Stimulated activated CD4-positive, alpha-beta T cell treated with anti-CD3 and anti-CD28 coated beads, TNF-alpha, amount 100 ng/mL, for 24 hours (primary cell): Measurements from ENCODE around the gene GPD1.

Source experiments
- DNase-seq, 3 experiments: peaks; one replicate each; pipeline ENCODE4 v3.0.0-alpha.2; 2020; ENCODE audit warnings: low read depth in 3 of 3

GPD1 gene

DNA sequence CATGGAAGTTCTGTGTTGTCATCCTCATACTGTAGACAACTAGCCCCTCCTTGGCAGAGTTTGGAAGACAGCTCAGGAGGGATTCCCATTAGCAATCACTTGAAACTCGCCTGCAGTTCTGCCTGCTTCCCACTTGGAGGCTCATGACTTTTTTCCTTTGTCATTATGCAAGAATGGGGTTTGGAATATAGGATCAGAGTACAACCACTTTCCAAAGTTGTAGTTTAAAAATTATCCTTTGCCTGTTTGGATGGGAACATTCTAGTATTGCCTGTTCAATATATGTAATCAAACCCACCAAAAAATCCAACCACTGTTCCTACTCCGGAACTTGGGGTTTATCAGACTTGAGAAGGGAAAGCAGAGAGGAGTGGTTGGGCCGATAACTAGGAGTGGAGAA is 2.1 kb upstream of the GPD1 start:
- no peak for DNase-seq

DNA sequence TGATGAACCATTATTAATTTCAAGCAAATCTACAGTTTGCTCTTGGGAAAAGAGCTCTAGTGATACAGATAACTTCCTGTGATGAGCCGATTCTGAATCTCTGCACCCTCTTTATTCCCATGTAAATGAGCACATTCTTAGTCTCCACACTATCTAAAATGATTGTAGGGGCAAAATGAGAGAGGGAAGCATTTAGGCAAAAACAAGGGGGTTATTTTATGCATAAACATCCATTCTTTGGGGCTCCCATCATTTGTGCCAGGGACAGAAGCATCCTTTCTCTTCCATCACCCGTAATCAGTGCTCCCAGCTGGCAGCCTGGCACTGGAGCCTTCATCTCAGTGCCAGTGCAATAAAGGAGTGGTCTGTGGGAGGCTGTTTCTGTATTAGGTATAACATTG is 1.7 kb upstream of the GPD1 start:
- DNase-seq = no peak

DNA sequence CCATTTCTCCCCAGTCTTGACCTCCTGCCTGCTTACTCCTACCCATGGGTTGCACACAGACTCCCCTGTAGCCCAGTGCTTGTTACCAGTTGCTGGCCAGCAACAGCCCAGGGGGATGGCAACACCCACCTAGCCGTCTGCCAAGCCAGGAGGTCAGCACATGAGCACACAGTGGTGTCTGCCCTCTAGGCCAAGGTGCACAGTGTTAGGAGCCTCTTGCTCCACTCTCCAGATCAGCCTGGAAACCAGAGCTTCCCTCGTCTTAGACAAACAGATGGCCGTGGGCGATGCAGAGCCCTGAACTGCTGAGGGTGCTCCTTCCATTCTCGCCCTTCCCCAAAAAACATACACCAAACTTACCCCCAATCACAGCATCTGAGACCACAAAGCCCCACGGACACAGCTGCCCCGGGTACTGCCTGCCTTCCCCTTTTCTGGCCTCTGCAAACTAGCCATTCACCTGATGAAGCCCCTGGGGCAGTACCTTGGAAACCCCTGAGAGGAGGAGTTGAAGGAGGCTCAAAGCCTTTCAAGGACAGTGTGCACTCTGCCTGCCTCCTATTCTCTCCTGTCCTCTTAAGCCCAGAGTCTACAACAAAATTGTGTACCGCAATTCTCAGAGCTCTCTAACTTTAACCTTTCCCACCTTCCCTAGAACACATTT is 1.0 kb upstream of the GPD1 start:
- DNase-seq = no peak

DNA sequence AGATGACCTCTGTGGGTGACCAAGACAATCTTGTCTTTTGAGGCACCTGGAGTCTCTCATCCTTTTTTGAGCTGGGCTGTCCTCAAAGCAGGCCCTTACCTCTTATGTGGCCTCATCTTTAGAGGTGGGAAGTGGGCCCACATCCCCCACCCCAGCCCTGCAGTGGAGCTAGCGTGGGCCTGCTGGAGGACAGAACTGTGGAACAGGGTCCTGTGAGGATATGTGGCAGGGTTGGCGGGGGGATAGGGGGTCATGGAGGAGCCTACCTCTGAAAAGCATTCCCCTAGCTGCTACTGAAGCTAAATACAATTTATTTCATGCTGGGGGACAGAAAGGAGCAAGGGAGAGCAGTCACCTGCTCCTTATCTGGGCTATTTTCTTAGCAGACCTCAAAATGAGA is 457 bp upstream of the GPD1 start:
- no peak for DNase-seq

DNA sequence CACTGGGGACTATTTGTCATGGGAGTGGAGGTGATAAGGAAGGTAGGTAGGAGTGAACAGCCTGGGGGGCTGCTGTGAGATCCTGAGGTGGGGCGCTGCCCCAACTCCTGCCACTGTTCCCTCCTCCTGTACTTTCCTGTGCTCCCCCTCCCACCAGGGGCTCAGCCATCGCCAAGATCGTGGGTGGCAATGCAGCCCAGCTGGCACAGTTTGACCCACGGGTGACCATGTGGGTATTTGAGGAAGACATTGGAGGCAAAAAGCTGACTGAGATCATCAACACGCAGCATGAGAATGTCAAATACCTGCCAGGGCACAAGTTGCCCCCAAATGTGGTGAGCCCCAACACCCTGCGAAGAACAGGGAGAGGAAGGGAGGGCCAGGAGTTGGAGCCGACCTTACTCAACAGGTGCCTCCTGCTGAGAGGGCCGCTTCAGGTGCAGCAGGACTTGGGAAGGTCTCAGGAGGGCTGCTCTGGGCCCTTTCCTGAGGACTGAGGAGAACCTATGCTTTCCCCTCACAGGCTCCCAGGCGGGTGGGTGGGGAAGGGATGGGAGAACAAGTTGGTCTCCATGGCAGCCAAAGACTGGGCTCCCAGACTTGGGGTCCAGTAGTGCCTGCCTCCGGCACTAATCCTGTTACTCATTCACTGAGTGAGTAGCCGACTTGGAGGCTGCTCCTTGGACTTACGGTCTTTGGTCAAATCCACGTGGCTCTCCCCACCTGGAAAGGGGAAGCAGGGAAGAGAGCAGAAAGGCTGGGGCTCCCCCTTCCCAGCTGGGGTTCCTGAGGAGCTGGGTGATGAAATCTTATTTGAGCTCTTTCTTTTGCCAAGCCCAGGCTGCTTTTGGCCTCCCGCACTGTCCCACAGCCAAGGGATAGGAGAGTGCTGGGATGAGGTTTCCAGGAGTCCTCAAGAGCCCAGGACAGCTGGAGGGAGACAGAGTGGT is 884 bp downstream of the GPD1 start:
- DNase-seq = no peak

DNA sequence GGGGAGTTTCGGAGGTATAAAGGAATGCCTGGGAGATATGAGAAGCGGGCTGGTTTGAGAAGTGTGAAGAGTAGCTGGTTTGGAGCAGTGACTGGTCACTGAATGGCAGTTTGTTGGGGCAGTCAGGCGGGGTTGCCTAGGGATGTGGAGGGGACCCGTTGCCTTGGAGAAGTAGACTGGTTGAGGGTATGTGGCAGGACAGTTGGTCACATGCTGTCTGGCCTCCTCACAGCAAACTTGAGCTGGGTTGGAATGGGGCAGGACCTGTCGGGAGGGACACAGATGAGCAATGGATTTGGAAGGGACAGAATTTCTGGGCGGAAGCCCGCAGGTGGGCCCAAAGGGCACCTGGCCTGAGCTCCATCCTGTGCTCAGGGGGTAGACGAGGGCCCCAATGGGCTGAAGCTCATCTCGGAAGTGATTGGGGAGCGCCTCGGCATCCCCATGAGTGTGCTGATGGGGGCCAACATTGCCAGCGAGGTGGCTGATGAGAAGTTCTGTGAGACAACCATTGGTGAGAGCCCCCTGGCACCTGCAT is 2.2 kb downstream of the GPD1 start:
- no peak for DNase-seq

DNA sequence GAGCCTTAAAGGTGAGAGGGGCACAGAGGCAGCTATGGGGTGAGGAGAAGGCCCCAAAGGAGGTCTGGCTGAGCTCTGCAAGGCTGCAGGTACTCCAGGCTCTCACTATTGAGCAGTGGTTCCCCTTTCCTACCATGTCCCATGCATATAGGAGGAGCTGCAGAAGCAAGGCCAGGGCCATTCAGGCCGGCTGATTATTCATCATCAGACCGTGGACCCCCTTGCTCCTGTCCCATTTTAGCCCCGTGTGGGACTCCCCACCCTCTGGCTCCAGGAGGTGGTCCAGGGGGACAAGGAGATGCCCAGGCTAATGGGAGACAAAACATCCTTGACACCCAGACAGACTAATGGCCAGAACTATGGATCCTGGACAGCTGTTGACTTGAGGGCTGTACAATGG is 3.1 kb downstream of the GPD1 start:
- no peak for DNase-seq

DNA sequence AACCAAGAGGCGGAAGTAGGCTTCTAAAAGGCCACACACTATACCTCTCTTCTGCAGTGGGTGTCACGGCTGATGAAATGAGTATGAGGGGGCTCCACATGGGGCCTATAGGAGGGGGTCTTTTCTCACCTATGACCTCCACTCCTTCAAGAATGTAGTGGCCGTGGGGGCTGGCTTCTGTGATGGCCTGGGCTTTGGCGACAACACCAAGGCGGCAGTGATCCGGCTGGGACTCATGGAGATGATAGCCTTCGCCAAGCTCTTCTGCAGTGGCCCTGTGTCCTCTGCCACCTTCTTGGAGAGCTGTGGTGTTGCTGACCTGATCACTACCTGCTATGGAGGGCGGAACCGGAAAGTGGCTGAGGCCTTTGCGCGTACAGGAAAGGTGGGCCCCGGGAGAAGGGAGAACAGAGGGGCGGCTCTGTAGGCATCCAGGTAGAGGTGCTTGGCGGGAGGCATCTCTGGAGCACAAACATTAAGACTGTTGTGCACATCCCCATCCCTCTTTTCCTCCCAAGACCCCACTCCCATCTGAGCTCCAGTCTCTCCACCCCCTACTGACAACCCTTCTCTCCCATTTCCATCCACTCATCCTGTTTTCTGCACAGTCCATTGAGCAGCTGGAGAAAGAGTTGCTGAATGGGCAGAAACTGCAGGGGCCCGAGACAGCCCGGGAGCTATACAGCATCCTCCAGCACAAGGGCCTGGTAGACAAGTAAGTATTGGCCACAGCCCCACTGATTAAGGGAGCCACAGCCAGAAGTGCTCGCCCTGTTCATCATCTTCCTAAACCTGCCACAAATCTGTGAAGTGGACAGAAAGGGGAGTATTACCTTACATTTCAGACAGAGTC is 3.8 kb downstream of the GPD1 start:
- no peak for DNase-seq

DNA sequence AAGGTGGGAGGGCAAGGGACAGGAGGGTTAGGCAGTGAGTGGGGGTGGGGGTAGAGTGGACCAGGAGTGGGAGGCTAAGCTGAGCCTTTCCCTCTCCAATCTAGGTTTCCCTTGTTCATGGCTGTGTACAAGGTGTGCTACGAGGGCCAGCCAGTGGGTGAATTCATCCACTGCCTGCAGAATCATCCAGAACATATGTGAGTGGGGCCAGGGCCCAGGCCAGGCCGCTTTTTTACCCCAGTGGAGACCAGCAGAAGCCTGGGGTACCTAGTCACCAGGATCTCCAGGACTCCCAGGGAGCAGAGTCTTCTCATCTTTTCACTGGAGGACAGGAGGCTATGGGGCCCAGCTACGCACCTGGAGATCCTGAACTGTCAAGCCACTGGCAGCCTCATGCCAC is 5.5 kb downstream of the GPD1 start:
- DNase-seq = no peak

DNA sequence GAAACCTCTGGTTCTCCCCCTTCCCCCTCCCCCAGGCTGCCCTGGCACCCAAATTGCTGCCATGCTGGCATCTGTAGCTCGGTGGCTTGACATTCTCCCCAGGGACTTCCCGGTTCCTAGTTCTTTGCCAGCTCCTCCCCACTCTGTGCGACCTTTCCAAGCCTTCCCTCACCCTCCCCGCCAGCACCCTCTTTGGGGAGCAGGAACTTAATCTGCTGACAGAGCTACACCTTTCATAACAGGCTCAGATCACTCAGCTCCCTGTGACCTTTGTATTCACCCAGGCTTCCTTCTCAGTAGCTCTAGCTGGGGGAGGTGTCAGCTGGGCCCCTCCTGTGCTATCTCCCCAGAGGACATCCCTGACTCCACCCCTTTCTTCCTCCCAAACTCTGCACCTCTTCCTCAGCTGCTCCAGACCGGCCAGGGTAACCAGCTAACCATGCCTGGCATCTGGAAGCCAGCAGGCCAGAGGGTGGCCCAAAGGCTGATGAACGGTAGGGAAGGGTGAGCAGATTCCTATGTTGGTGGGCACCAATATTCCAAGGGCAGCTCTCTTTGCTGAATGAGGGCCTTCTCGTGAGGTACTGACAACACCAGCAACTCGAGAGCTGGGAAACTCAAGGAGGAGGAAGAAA is 6.4 kb downstream of the GPD1 start:
- no peak for DNase-seq

DNA sequence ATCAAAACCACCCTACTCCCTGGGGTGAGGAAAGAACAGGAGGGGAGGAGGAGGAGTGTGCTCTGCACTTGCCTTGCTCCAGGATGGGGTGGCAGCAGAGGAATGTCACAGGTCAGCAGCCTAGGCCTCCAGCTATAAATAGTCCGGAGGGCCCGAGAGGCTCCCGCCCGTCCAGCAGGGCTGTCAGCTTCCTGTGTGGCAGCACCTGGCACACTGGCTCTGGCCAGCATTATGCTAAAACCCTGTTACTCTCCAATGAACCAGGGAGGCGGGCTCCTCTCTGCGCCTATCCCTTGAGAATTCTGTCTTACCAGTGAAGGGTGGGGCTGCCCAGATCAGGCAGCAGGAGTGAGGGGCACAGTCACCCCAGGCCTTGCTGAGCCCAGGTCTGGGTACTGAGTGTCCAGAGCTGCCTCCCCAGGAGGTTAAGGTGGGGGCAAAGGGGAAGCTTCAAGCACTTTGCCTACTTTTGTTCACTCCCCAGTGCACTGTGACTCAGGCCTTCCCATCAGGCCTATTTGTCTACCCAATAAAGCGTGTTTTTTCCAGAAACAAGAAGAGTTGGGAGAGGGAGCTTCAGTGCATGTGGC is 7.0 kb downstream of the GPD1 start:
- no peak for DNase-seq

DNA sequence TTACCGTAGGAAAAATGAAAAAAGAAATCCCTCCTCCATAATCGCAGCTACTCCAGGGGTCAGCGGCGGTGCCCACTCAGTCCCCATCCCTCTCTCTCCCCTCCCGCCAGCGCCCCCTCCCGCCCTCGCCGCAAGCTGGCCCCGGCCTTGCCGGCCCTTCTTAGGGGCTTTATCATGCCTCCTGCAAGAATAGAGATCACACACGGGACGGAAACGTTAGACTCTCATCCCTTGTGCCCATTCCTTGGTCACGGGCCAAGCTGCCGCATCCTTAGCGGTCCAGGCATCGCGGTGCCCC is 7.5 kb downstream of the GPD1 start:
- no peak for DNase-seq

DNA sequence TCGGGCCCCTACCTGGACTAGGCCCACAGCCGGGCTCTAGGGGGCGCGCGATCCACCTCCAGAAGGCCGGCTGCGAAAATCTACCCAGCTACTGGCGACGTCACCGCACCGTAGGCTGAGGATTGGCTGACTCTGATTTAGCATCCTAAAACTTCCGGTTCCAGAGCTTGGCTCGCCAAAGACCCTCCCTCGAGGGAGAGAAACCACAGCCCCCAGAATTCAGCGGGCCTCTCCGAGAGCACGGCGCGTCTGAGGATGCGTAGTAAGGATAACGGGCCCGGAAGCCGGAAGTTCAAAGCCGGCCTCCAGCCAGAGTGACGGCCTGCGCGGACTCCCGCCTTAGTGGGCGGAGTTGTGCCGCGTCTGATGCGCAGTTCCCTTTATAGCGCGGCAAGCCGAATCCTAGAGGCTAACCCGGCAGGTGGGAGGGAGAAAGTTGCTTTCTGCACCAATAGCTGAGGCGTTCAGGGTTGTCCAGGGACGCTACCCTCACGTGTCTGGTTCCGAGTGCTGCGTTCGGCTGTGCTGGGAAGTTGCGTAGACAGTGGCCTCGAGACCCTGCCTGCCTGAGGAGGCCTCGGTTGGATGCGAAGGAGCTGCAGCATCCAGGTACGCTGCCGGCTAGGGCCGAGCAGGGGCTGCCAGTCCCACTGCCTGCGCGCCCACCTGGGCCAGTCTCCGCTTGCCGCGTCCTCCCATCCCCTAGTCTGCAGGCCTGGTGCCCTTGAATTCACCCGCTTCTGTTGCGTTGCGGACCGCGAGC is 8.1 kb downstream of the GPD1 start, which contains the start of gene COX14:
COX14 (plus strand) TSS at position 544 of the 763 bp plus-strand sequence. CDS start 7,808 bp downstream, outside the sequence.
- peak; percentile 98 to 99 (median 99) for DNase-seq

DNA sequence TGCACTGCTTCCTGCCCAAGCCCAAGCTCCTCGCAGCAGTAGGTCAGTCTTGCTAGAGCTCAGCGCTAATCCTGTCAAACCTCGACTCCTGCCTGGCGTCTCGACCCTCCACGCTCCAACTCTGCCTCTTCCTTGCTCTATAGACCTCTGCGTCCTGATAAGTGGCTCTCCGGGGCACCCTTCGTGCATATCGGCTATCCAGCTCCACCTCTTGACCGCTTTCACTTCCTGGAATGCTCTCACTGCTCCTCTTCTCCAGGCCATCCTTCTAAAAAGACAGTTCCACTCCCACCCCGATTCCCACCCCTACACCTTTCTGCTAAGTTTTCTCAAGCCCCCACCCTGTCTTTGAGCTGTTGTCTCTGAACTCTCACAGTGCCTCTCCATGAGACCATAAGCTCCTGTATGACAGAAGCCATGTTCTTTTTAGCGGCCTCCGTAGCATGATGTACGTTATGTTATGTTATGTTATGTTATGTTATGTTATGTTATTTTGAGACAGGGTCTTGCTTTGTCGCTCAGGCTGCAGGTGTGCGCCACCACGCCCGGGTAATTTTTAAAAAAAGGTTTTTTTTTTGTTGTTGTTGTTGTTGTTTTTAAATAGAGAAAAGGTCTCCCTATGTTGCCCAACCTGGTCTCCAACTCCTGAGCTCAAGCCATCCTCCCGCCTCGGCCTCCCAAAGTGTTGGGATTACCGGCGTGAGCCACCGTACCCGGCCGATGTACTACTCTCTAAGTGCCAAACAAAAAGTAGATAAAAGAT is 8.8 kb downstream of the GPD1 start:
- no peak for DNase-seq

DNA sequence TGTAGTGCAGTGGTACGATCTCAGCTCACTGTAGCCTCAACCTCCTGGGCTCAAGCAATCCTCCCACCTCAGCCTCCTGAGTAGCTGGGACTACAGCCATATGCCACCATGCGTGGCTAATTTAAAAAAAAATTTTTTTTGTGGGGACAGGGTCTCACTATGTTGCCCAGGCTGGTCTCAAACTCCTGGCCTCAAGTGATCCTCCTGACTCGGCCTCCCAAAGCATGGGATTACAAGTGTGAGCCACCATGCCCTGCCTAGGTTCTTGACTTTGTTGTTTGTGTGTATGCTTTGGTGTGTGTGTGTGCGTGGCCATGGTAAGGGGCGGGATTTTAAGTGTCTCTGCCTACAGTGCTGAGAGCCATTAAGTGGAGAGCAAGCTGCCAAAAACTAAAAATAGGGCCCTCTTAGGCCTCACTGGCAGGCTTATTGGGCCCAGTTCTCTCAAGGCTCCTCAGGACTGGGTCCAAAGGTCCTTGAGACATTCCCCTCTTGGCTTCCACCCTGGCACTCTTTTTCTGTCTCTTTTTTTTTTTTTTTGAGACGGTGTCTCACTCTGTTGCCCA is 13.3 kb downstream of the GPD1 start:
- no peak for DNase-seq

DNA sequence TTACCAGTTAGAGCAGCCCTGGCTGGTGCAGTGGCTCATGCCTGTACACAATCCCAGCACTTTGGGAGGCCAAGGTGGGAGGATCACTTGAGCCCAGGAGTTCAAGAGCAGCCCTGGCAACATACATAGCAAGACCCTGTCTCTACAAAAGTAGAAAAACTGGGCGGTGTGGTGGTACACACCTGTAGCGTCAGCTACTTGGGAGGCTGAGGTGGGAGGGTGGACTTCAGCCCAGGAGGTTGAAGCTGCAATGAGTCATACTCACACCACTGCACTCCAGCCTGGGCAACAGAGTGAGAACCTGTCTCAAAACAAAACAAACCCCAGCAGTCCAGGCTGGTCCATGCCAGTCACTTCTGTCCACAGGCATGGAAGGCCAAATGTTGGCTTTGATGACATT is 15.6 kb downstream of the GPD1 start:
- DNase-seq = no peak

DNA sequence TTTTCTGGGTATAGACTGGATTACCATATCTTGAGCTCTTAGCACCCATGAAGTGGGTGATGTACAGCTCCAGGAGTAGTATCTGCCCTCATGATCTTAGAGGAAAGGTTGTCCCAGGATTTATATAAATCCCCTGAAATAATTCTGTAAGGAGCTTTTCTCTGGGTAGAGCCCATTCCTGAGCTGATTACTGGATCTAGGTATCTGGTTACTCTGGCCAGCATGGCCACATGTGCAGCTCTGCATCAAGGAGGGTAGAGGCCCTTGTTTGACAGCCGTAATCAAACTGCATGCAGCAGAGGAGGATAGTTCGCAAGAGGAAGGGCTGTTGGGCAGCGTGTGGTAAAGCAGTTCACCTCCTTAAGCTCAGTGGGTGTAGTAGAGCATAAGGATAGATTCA is 16.7 kb downstream of the GPD1 start:
- no peak for DNase-seq

DNA sequence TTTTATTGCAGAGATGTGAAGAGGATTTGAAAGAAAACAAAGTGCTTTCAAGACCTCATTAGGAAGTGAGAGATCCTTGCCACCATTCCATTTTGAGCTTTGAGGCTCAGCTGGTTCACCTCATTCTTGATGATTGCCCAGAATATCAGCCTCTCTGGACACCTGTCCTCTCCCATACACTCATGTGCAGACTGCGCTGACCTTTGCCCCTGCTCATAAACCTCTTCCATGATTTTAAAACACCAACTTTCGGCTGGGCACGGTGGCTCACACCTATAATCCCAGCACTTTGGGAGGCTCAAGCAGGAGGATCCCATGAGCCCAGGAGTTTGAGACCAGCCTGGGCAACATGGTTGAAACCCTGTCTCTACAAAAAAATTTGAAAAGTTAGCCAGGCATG is 17.1 kb downstream of the GPD1 start:
- DNase-seq = no peak

DNA sequence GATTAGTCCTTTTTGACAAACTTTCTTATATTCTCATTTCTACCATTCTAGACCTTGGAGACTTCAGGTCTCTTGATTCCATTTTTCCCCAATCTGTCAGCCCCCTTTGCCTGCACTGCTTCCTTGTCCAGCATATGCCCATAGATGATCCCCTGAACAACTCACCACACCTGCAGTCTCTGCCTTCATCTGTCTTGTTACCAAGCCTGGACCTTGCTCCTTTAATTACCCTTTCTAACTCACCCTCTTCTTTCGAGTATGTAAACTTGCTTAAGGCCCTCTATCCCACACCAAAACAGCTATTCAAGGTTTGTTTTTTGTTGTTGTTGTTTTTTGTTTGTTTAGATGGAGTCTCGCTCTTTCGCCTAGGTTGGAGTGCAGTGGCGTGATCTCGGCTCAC is 17.8 kb downstream of the GPD1 start:
- no peak for DNase-seq
